H9 (cell line): ENCODE measurements around the gene BLTP3B. TPM values are rescaled to one million over a fixed set of nuclear protein-coding genes. Genes with fewer than 3 reads are reported as not detected.
A peak's percentile ranks its signal among the peaks of the same experiment; 100 is the strongest.

ENCODE experiments used
- DNase-seq: peaks from one replicate; pipeline ENCODE4 v3.0.0-alpha.2; 2017
- H2AFZ ChIP-seq: one replicate; pipeline ENCODE4 v1.6.1; 2013; ENCODE audit warnings: mild to moderate bottlenecking, low read length, control low read depth, moderate library complexity
- H2AK5ac ChIP-seq: 2 replicates; pipeline ENCODE4 v1.6.1; 2013; ENCODE audit warnings: low read length, control low read depth, mixed read lengths; ENCODE audit not compliant: insufficient read length
- H2BK120ac ChIP-seq: one replicate; pipeline ENCODE4 v1.6.1; 2013; ENCODE audit warnings: low read depth, mild to moderate bottlenecking, low read length, control low read depth, inconsistent platforms; ENCODE audit not compliant: poor library complexity, severe bottlenecking
- H2BK12ac ChIP-seq: 2 replicates; pipeline ENCODE4 v1.6.1; 2013; ENCODE audit warnings: low read length, control low read depth, mixed read lengths, low read depth; ENCODE audit not compliant: insufficient read length
- H2BK15ac ChIP-seq: 2 replicates; pipeline ENCODE4 v1.6.1; 2013; ENCODE audit warnings: low read depth, low read length, control low read depth
- H2BK20ac ChIP-seq: one replicate; pipeline ENCODE4 v1.6.1; 2013; ENCODE audit warnings: low read depth, mild to moderate bottlenecking, low read length, control low read depth, inconsistent platforms; ENCODE audit not compliant: poor library complexity, severe bottlenecking
- H2BK5ac ChIP-seq: 2 replicates; pipeline ENCODE4 v1.6.1; 2013; ENCODE audit warnings: low read length, control low read depth, mixed read lengths; ENCODE audit not compliant: insufficient read length
- H3K14ac ChIP-seq: 2 replicates; pipeline ENCODE4 v1.6.1; 2013; ENCODE audit warnings: low read length, control low read depth; ENCODE audit not compliant: insufficient read depth
- H3K18ac ChIP-seq: 2 replicates; pipeline ENCODE4 v1.6.1; 2013; ENCODE audit warnings: low read depth, mild to moderate bottlenecking, mixed read lengths, low read length, control low read depth; ENCODE audit not compliant: insufficient read length
- H3K23ac ChIP-seq: 2 replicates; pipeline ENCODE4 v1.6.1; 2013; ENCODE audit warnings: low read length, control low read depth, mixed read lengths, low read depth; ENCODE audit not compliant: insufficient read length
- H3K23me2 ChIP-seq: 2 replicates; pipeline ENCODE4 v1.6.1; 2013; ENCODE audit warnings: low read depth, mild to moderate bottlenecking, mixed read lengths, low read length, control low read depth; ENCODE audit not compliant: insufficient read length, poor library complexity, severe bottlenecking
- H3K27ac ChIP-seq: 2 replicates; pipeline ENCODE4 v1.5.1; 2013; ENCODE audit warnings: low read length, control low read depth, mixed read lengths, low read depth; ENCODE audit not compliant: insufficient read length
- H3K27me3 ChIP-seq: 2 replicates; pipeline ENCODE4 v1.6.1; 2013; ENCODE audit warnings: low read length, control low read depth, inconsistent platforms; ENCODE audit not compliant: insufficient read depth
- H3K4ac ChIP-seq: 2 replicates; pipeline ENCODE4 v1.6.1; 2013; ENCODE audit warnings: low read depth, mild to moderate bottlenecking, control low read depth, inconsistent platforms, low read length, moderate library complexity
- H3K4me1 ChIP-seq: 2 replicates; pipeline ENCODE4 v1.6.1; 2013; ENCODE audit warnings: low read length, control low read depth, inconsistent platforms; ENCODE audit not compliant: insufficient read depth
- H3K4me2 ChIP-seq: 2 replicates; pipeline ENCODE4 v1.6.1; 2013; ENCODE audit warnings: low read length, control low read depth, mixed read lengths; ENCODE audit not compliant: insufficient read length, insufficient read depth
- H3K56ac ChIP-seq: 2 replicates; pipeline ENCODE4 v1.6.1; 2013; ENCODE audit warnings: low read depth, mild to moderate bottlenecking, mixed read lengths, low read length, control low read depth; ENCODE audit not compliant: insufficient read length
- H3K79me1 ChIP-seq: 2 replicates; pipeline ENCODE4 v1.6.1; 2013; ENCODE audit warnings: low read depth, mild to moderate bottlenecking, moderate library complexity, low read length, control low read depth, inconsistent platforms; ENCODE audit not compliant: insufficient read depth, poor library complexity, severe bottlenecking
- H3K79me2 ChIP-seq: 2 replicates; pipeline ENCODE4 v1.6.1; 2013; ENCODE audit warnings: low read length, control low read depth, inconsistent platforms; ENCODE audit not compliant: insufficient read depth
- H3K9ac ChIP-seq: 2 replicates; pipeline ENCODE4 v1.6.1; 2013; ENCODE audit warnings: low read length, control low read depth, mixed read lengths; ENCODE audit not compliant: insufficient read length; ENCODE audit errors: extremely low read depth
- H3K9me3 ChIP-seq: one replicate; pipeline ENCODE4 v1.6.1; 2013; ENCODE audit warnings: low read depth, low read length, inconsistent platforms; ENCODE audit not compliant: control insufficient read depth
- H3T11ph ChIP-seq: one replicate; pipeline ENCODE4 v1.6.1; 2013; ENCODE audit warnings: mild to moderate bottlenecking, low read length, control low read depth, inconsistent platforms
- H4K20me1 ChIP-seq: one replicate; pipeline ENCODE4 v1.6.1; 2013; ENCODE audit not compliant: control insufficient read depth, insufficient read length, insufficient read depth
- H4K5ac ChIP-seq: 2 replicates; pipeline ENCODE4 v1.6.1; 2013; ENCODE audit warnings: low read depth, mild to moderate bottlenecking, mixed read lengths, low read length, control low read depth; ENCODE audit not compliant: insufficient read length
- H4K8ac ChIP-seq: replicated peaks from 2 replicates; pipeline ENCODE4 v1.6.1; 2013; ENCODE audit warnings: low read length, control low read depth, mixed read lengths, low read depth; ENCODE audit not compliant: insufficient read length
- H4K91ac ChIP-seq: 2 replicates; pipeline ENCODE4 v1.6.1; 2013; ENCODE audit warnings: low read depth, mild to moderate bottlenecking, moderate library complexity, mixed read lengths, low read length, control low read depth; ENCODE audit not compliant: insufficient read length
- H3K27ac Mint-ChIP-seq, 3 experiments: 2 replicates in 2 of 3; 3 replicates in 1 of 3; pipeline ENCODE4 v1.8.0; 2020 to 2021; ENCODE audit warnings: mixed read lengths in 3 of 3, mild to moderate bottlenecking in 1 of 3, moderate library complexity in 1 of 3
- H3K27me3 Mint-ChIP-seq: 2 replicates; pipeline ENCODE4 v1.8.0; 2021; ENCODE audit warnings: low read depth, mild to moderate bottlenecking, moderate library complexity, mixed read lengths
- H3K36me3 Mint-ChIP-seq, 3 experiments: 2 replicates in 2 of 3; 3 replicates in 1 of 3; pipeline ENCODE4 v1.8.0; 2020 to 2021; ENCODE audit warnings: low read depth in 3 of 3, mixed read lengths in 3 of 3; ENCODE audit not compliant: insufficient read depth in 1 of 3
- H3K4me1 Mint-ChIP-seq, 2 experiments: 2 replicates each; pipeline ENCODE4 v1.8.0; 2020; ENCODE audit warnings: mixed read lengths in 2 of 2
- H3K4me3 Mint-ChIP-seq, 2 experiments: 2 replicates in 1 of 2; 3 replicates in 1 of 2; pipeline ENCODE4 v1.8.0; 2020 to 2021; ENCODE audit warnings: mild to moderate bottlenecking in 2 of 2, mixed read lengths in 2 of 2, moderate library complexity in 1 of 2
- H3K9me3 Mint-ChIP-seq, 2 experiments: 2 replicates in 1 of 2; 3 replicates in 1 of 2; pipeline ENCODE4 v1.8.0; 2020; ENCODE audit warnings: mild to moderate bottlenecking in 2 of 2, mixed read lengths in 2 of 2, moderate library complexity in 1 of 2
- CTCF ChIP-seq: fragments of 200-600 bp; sonication (generic); conservative IDR thresholded peaks from 3 replicates; pipeline ENCODE4 v1.8.0; 2021; ENCODE audit warnings: antibody characterized with exemption, mild to moderate bottlenecking
- WGBS: extraction: QIAGEN DNeasy Blood & Tissue Kit; methylation state at CpG from one replicate; pipeline ENCODE4 v1.1.7; 2013; ENCODE audit warnings: missing lambda C conversion rate, low lambda C conversion rate, mixed read lengths; ENCODE audit not compliant: insufficient read length; ENCODE audit errors: extremely low coverage; 5-methylcytosine and 5-hydroxymethylcytosine counted together
- total RNA-seq: library from RNA; stranded (reverse); gene quantifications from 2 replicates; pipeline ENCODE4 v1.2.1, GENCODE V29; 2021

Gene BLTP3B
- total RNA-seq, 1 experiment from 2014 or later = 20.7 TPM

GRCh38 chr12:100128512-100128908 is 14.2 kb downstream of the BLTP3B start:
- no peak overlapping the region for H2BK5ac ChIP-seq
- H3K4me3 Mint-ChIP-seq = 0 out of 5 replicates have a peak overlapping the region, but pooled peaks of 1 of the 2 experiments have one; percentile 6
- H3K9me3 Mint-ChIP-seq = peaks cover 6 to 7% of the 10 kb centered on the region in 2 experiments
- H3K79me1 ChIP-seq = no peaks in the 10 kb centered on the region
- H2BK15ac ChIP-seq = no peak overlapping the region
- no peak overlapping the region for H3K27ac ChIP-seq
- no peaks in the 10 kb centered on the region for H4K20me1 ChIP-seq
- no CpG with 5 or more reads among the region's 1 CpG for WGBS
- H4K5ac ChIP-seq = no peak overlapping the region
- H3K9ac ChIP-seq = no peak overlapping the region
- H2BK120ac ChIP-seq = no peak overlapping the region
- H3K9me3 ChIP-seq = no peaks in the 10 kb centered on the region
- no peak overlapping the region for H3T11ph ChIP-seq
- peak; percentile 60 for TF ChIP-seq CTCF
- no peak overlapping the region for H3K4ac ChIP-seq
- no peak overlapping the region for H4K91ac ChIP-seq
- H3K79me2 ChIP-seq = no peaks in the 10 kb centered on the region; the same call in 1 of the 2 replicates
- H3K27me3 ChIP-seq = no peaks in the 10 kb centered on the region
- H4K8ac ChIP-seq = no peak overlapping the region
- no peak overlapping the region for H3K23ac ChIP-seq
- H3K56ac ChIP-seq = no peak overlapping the region
- H3K4me1 ChIP-seq = no peaks in the 10 kb centered on the region
- no peak overlapping the region for H3K4me2 ChIP-seq
- H3K27ac Mint-ChIP-seq = 0 out of 7 replicates have a peak overlapping the region, but pooled peaks of 1 of the 3 experiments have one; percentile 3
- H3K36me3 Mint-ChIP-seq = peaks cover 6 to 13% (median 8%) of the 10 kb centered on the region in 3 experiments
- H2BK20ac ChIP-seq = no peak overlapping the region
- no peak overlapping the region for H3K18ac ChIP-seq
- no peak overlapping the region for H2AFZ ChIP-seq
- H2AK5ac ChIP-seq = no peak overlapping the region
- no peaks in the 10 kb centered on the region for H3K23me2 ChIP-seq
- no peak overlapping the region for H2BK12ac ChIP-seq
- H3K4me1 Mint-ChIP-seq = peaks cover 15 to 19% of the 10 kb centered on the region in 2 experiments
- DNase-seq = peak; percentile 69
- no peak overlapping the region for H3K14ac ChIP-seq
- H3K27me3 Mint-ChIP-seq = no peaks in the 10 kb centered on the region
